ENCODE measurements around the gene ATP5F1C. TPM values are rescaled to one million over a fixed set of nuclear protein-coding genes. Genes with fewer than 3 reads are reported as not detected.

The ATP5F1C gene
- polyA plus RNA-seq, 1 experiment = 456 TPM

DNA sequence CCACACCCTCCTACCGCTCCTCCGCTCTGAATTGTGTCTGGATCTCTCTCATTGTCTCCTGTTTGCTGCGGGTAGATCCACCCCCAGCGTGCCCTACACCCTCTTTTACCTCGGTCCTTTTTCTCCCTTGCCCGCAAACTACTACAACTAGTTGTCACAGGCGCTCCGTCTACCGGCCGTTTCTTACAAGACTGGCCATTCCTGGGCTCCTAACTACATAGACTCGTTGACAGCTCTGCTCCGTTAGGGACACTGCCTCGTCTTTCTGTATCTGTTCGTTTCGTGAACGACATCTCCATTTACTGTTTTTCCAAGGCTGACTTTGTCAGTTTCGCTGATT is 31.1 kb downstream of the ATP5F1C start:
- H3K4me3 ChIP-seq (ENCODE audit: low read depth, low read length) = peak overlapping the region; percentile 99
- no peak overlapping the region for H3K27ac ChIP-seq (ENCODE audit: low read depth, low read length)
- H3K27me3 ChIP-seq (ENCODE audit: control insufficient read depth, insufficient read depth, low read length) = peaks cover 11% of the 10 kb centered on the region
- no peak for DNase-seq (ENCODE audit: low read depth, low spot score)
- H3K9me3 ChIP-seq (ENCODE audit: control insufficient read depth, insufficient read depth, low read length) = no peaks in the 10 kb centered on the region; the same call in 1 of the 2 replicates
- ChIA-PET POLR2A (interaction anchor here (1.9 kb wide), 1 partner anchor 31 kb away, joined by 13 read pairs; the partner anchor contains the start of genes ATP5F1C and KIN), CTCF (interaction anchor here (0.7 to 2.7 kb wide), 4 partner anchors 9 to 1484 kb away, joined by 5 to 11 read pairs (median 7); no protein-coding TSS in a partner anchor)
- TF ChIP-seq, protein P1, sequence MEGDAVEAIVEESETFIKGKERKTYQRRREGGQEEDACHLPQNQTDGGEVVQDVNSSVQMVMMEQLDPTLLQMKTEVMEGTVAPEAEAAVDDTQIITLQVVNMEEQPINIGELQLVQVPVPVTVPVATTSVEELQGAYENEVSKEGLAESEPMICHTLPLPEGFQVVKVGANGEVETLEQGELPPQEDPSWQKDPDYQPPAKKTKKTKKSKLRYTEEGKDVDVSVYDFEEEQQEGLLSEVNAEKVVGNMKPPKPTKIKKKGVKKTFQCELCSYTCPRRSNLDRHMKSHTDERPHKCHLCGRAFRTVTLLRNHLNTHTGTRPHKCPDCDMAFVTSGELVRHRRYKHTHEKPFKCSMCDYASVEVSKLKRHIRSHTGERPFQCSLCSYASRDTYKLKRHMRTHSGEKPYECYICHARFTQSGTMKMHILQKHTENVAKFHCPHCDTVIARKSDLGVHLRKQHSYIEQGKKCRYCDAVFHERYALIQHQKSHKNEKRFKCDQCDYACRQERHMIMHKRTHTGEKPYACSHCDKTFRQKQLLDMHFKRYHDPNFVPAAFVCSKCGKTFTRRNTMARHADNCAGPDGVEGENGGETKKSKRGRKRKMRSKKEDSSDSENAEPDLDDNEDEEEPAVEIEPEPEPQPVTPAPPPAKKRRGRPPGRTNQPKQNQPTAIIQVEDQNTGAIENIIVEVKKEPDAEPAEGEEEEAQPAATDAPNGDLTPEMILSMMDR (IDR thresholded peaks at IDR 0.05; ENCODE audit: low read depth, low read length) = peak; percentile 48

DNA sequence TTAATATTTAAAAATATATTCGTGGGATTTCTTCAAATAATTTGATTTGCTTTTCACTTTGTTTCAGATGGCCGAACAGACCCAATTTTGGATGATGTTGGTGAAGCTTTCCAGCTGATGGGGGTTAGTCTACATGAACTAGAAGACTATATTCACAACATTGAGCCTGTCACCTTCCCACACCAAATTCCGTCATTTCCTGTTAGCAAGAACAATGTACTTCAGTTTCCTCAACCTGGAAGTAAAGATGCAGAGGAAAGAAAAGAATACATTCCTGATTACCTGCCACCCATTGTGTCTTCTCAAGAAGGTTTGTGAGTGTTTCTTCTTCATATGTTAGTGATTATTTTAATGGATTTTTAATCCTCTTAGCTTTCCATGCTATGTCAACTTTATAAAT is 36.3 kb downstream of the ATP5F1C start:
- Histone ChIP-seq H3K4me3 (ENCODE audit: low read depth, low read length) (no peak overlapping the region), H3K9me3 (ENCODE audit: control insufficient read depth, insufficient read depth, low read length) (no peaks in the 10 kb centered on the region), H3K27me3 (ENCODE audit: control insufficient read depth, insufficient read depth, low read length) (no peaks in the 10 kb centered on the region), H3K27ac (ENCODE audit: low read depth, low read length) (no peak overlapping the region)
- TF ChIP-seq, protein P1 (IDR thresholded peaks at IDR 0.05; ENCODE audit: low read depth, low read length) = no peak
- ChIA-PET POLR2A (no interaction called here), CTCF (interaction anchor here (1.5 kb wide), 1 partner anchor 1384 kb away, joined by 4 read pairs; no protein-coding TSS in a partner anchor)
- no peak for DNase-seq (ENCODE audit: low read depth, low spot score)

DNA sequence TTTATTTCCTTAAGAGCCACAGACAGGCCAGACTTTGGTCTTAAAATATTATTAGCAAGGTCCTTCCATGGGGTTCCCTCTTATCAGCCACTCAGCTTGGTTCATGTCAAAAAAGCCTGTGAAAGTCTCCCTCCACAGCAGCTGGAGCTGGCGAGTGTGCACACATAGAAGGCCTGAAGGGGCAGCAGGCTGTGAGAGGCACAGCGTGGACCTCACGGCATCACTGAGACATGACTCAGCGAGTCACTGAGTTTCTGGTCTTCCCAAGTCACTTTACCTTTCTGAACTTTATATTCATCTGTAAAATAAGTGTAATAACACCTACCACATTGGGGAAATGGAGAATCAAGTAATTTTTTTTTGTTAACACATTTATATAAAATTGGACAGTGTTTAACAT is 39.0 kb downstream of the ATP5F1C start:
- ChIA-PET CTCF (interaction anchor here (2.3 kb wide), 1 partner anchor 8 kb away, joined by 9 read pairs; the partner anchor contains the start of gene TAF3), POLR2A (no interaction called here)
- Histone ChIP-seq H3K9me3 (ENCODE audit: control insufficient read depth, insufficient read depth, low read length) (no peaks in the 10 kb centered on the region), H3K4me3 (ENCODE audit: low read depth, low read length) (no peak overlapping the region), H3K27ac (ENCODE audit: low read depth, low read length) (no peak overlapping the region), H3K27me3 (ENCODE audit: control insufficient read depth, insufficient read depth, low read length) (no peaks in the 10 kb centered on the region)
- no peak for DNase-seq (ENCODE audit: low read depth, low spot score)
- TF ChIP-seq, protein P1 (IDR thresholded peaks at IDR 0.05; ENCODE audit: low read depth, low read length) = peak; percentile 31

DNA sequence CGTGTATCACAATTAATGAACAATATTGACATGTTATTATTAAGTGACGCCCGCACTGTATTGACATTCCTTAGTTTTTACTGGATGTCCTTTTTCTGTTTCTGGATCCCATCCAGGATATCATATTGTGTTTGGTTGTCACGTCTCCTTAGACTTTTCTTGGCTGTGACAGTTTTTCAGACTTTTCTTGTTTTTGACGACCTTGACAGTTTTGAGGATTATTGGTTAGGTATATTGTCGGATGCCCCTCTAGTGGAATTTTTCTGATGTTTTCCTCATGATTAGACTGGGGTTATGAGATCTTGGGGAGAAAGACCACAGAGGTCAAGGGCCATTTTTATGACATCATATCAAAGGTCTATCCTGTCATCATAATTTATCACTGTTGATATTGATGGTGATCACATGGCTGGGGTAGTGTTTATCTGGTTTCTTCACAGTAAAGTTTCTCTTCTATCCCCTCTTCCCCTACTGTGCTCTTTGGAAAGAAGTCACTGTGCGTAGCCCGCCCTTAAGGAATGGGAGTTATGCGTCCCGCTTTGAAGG is 41.4 kb downstream of the ATP5F1C start:
- DNase-seq (ENCODE audit: low read depth, low spot score) = no peak
- Histone ChIP-seq H3K27me3 (ENCODE audit: control insufficient read depth, insufficient read depth, low read length) (no peaks in the 10 kb centered on the region), H3K9me3 (ENCODE audit: control insufficient read depth, insufficient read depth, low read length) (no peaks in the 10 kb centered on the region), H3K27ac (ENCODE audit: low read depth, low read length) (no peak overlapping the region), H3K4me3 (ENCODE audit: low read depth, low read length) (no peak overlapping the region)
- TF ChIP-seq, protein P1 (IDR thresholded peaks at IDR 0.05; ENCODE audit: low read depth, low read length) = no peak
- POLR2A ChIA-PET = no interaction called here
- CTCF ChIA-PET = interaction anchor here (0.5 to 2.3 kb wide), 2 partner anchors 10 to 13 kb away, joined by 4 to 9 read pairs; partner anchors contain the start of gene TAF3

DNA sequence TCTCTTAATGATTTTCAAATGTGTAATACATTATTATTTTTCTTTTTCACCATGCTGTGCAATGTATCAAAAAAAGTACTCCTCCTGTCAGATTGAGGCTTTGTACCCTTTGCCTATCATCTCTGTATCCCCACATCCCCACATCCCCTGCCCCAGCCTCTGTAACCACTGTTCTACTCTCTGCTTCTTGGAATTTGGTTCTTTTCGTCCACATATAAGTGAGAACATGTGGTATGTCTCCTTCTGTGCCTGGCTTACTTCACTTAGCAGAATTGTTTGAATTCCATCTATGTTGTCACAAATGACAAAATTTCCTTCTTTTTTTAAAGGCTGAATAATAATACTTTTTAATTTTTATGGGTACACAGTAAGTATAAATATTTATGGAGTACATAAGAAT is 44.1 kb downstream of the ATP5F1C start:
- Histone ChIP-seq H3K9me3 (ENCODE audit: control insufficient read depth, insufficient read depth, low read length) (no peaks in the 10 kb centered on the region), H3K27ac (ENCODE audit: low read depth, low read length) (no peak overlapping the region), H3K27me3 (ENCODE audit: control insufficient read depth, insufficient read depth, low read length) (no peaks in the 10 kb centered on the region), H3K4me3 (ENCODE audit: low read depth, low read length) (no peak overlapping the region)
- ChIA-PET POLR2A (no interaction called here), CTCF (no interaction called here)
- TF ChIP-seq, protein P1 (IDR thresholded peaks at IDR 0.05; ENCODE audit: low read depth, low read length) = no peak
- no peak for DNase-seq (ENCODE audit: low read depth, low spot score)
